CD4-positive, alpha-beta T cell (primary cell): ENCODE results near the gene ARID4B. TPM values are rescaled to one million over a fixed set of nuclear protein-coding genes. Genes with fewer than 3 reads are reported as not detected.

ENCODE experiments used
- ATAC-seq: fragments of 200-7000 bp; cut with Tn5 transposase; one replicate; pipeline ENCODE4 v1.10.0; 2022; ENCODE audit warnings: mild to moderate bottlenecking; ENCODE audit not compliant: poor library complexity
- CTCF ChIA-PET: fragments of 350-600 bp; sonication (Branson Sonifier 250); formaldehyde crosslinking; loops from one replicate; lab custom pipeline; 2021; ENCODE audit warnings: antibody characterized with exemption, inconsistent platforms; lab: Charles Lee
- POLR2A ChIA-PET: fragments of 350-600 bp; sonication (Branson Sonifier 250); formaldehyde crosslinking; loops from one replicate; lab custom pipeline; 2021; ENCODE audit warnings: antibody characterized with exemption, inconsistent platforms; lab: Charles Lee
- DNase-seq, 14 experiments: peaks; one replicate each; pipeline ENCODE4 v3.0.0-alpha.2; 2013 to 2020; ENCODE audit warnings: mixed read lengths in 2 of 14
- H3K27ac ChIP-seq, 2 donors: one replicate each; pipeline versions ENCODE4 v1.5.1 to v1.7.0; 2013; ENCODE audit warnings: low read length in 2 of 2, low read depth in 1 of 2, mild to moderate bottlenecking in 1 of 2
- H3K27me3 ChIP-seq, 2 experiments: 1 replicate in 1 of 2; 2 replicates in 1 of 2; pipeline versions ENCODE4 v1.6.1 to v1.7.0; 2013; ENCODE audit warnings: low read length in 2 of 2, control low read depth in 1 of 2, mild to moderate bottlenecking in 1 of 2, moderate library complexity in 1 of 2; ENCODE audit not compliant: insufficient read depth in 2 of 2, control insufficient read depth in 1 of 2
- H3K36me3 ChIP-seq: one replicate; pipeline ENCODE4 v1.6.1; 2013; ENCODE audit warnings: low read length, control low read depth; ENCODE audit not compliant: insufficient read depth
- H3K4me1 ChIP-seq: one replicate; pipeline ENCODE4 v1.6.1; 2013; ENCODE audit warnings: low read length, control low read depth; ENCODE audit not compliant: insufficient read depth
- H3K4me3 ChIP-seq: one replicate; pipeline ENCODE4 v1.5.1; 2013; ENCODE audit warnings: mild to moderate bottlenecking, low read length, moderate library complexity
- H3K9me3 ChIP-seq, 2 experiments: 1 replicate in 1 of 2; 2 replicates in 1 of 2; pipeline versions ENCODE4 v1.6.1 to v1.7.0; 2013; ENCODE audit warnings: low read length in 2 of 2, mild to moderate bottlenecking in 2 of 2, control low read depth in 1 of 2, moderate library complexity in 1 of 2; ENCODE audit not compliant: control insufficient read depth in 1 of 2, insufficient read depth in 1 of 2
- H3K27ac Mint-ChIP-seq: one replicate; pipeline ENCODE4 v1.8.0; 2020; ENCODE audit warnings: mixed read lengths
- H3K27me3 Mint-ChIP-seq: one replicate; pipeline ENCODE4 v1.8.0; 2021; ENCODE audit warnings: mixed read lengths
- H3K36me3 Mint-ChIP-seq: one replicate; pipeline ENCODE4 v1.8.0; 2021; ENCODE audit warnings: low read depth, mixed read lengths
- H3K4me1 Mint-ChIP-seq: one replicate; pipeline ENCODE4 v1.8.0; 2021; ENCODE audit warnings: low read depth, mixed read lengths
- H3K4me3 Mint-ChIP-seq: one replicate; pipeline ENCODE4 v1.8.0; 2020; ENCODE audit warnings: mild to moderate bottlenecking, mixed read lengths
- H3K9me3 Mint-ChIP-seq: one replicate; pipeline ENCODE4 v1.8.0; 2020; ENCODE audit warnings: mixed read lengths
- CTCF ChIP-seq: fragments of 200-600 bp; IDR thresholded peaks from one replicate; pipeline ENCODE4 v1.8.0; 2022; ENCODE audit warnings: antibody characterized with exemption, mild to moderate bottlenecking
- intact Hi-C, 2 experiments: fragments of 100-400 bp; cut with DNase I in 1 of 2; cut with micrococcal nuclease in 1 of 2; formaldehyde crosslinking; loops; one replicate each; pipeline versions ENCODE4 v1.15.1 to v1.9.0; 2023 to 2025; cut with DNase I, micrococcal nuclease
- total RNA-seq, 174 experiments: library from RNA in 2 of 174; stranded (reverse) in 2 of 174; gene quantifications; one replicate each; pipeline ENCODE4 v1.2.3 and lab custom pipeline; 2021 to 2026

Gene ARID4B
- total RNA-seq, 2 experiments from 2014 or later = 127 to 130 TPM

- no peak overlapping the region for H3K4me3 Mint-ChIP-seq
- Histone ChIP-seq H3K9me3 (no peaks in the 10 kb centered on the region), H3K27ac (peak overlapping the region; percentile 95 to 96), H3K4me1 (peaks cover 10% of the 10 kb centered on the region), H3K27me3 (no peaks in the 10 kb centered on the region), H3K36me3 (no peaks in the 10 kb centered on the region), H3K4me3 (peak overlapping the region; percentile 70)
- peaks cover 45% of the 10 kb centered on the region for H3K36me3 Mint-ChIP-seq
- no peak overlapping the region for H3K27ac Mint-ChIP-seq
- ChIA-PET CTCF (interaction anchor here (0.7 to 2.6 kb wide), 4 partner anchors 25 to 76 kb away, joined by 3 to 12 read pairs (median 3); no protein-coding TSS in a partner anchor), POLR2A (interaction anchor here (0.5 to 2.0 kb wide), 15 partner anchors 8 to 724 kb away, joined by 3 to 11 read pairs (median 3); partner anchors contain the start of genes B3GALNT2, RBM34 and TBCE)
- intact Hi-C loops = loop anchor here (1.0 to 10.0 kb wide), 10 partner anchors 19 to 955 kb away; partner anchors contain the start of genes B3GALNT2 (in 1 of the 2), COA6 (in 1 of the 2), RBM34 (in 1 of the 2) and TBCE (in 1 of the 2)
- ATAC-seq (peak; percentile 11), DNase-seq (peak; percentile 20 to 84 (median 48))
- no peaks in the 10 kb centered on the region for H3K9me3 Mint-ChIP-seq
- peaks cover 31% of the 10 kb centered on the region for H3K4me1 Mint-ChIP-seq
- no peaks in the 10 kb centered on the region for H3K27me3 Mint-ChIP-seq
- TF ChIP-seq CTCF = peak; percentile 18
These were observed 1.3 kb upstream of the ARID4B start for GRCh38 chr1:235329139-235329902.

- H3K4me1 ChIP-seq = peaks cover 17% of the 10 kb centered on the region
- Mint-ChIP-seq H3K4me3 (no peak within 1 kb of the TSS), H3K27me3 (no peaks in the 10 kb centered on the region)
These were observed 526 bp upstream of the ARID4B start, which contains the start of gene GGPS1 for GRCh38 chr1:235328271-235329138. TSS of gene GGPS1 (plus strand) at chr1:235328570. CDS start at chr1:235335265, 6,695 bp downstream.

More at GRCh38 chr1:235328271-235329138, 526 bp upstream of the ARID4B start, which contains the start of gene GGPS1:
- Histone ChIP-seq H3K27ac (peak within 1 kb of the TSS; percentile 96 to 98), H3K36me3 (no peaks in the 10 kb centered on the region), H3K4me3 (peak within 1 kb of the TSS; percentile 97), H3K9me3 (no peaks in the 10 kb centered on the region), H3K27me3 (no peaks in the 10 kb centered on the region)
- Mint-ChIP-seq H3K36me3 (peaks cover 37% of the 10 kb centered on the region), H3K9me3 (no peaks in the 10 kb centered on the region), H3K4me1 (peaks cover 23% of the 10 kb centered on the region), H3K27ac (no peak within 1 kb of the TSS)
- ATAC-seq (peak; percentile 78), DNase-seq (peak; percentile 96 to 100 (median 99))
- peak; percentile 34 for TF ChIP-seq CTCF
- intact Hi-C loops = loop anchor here (1.0 to 10.0 kb wide), 10 partner anchors 18 to 954 kb away; partner anchors contain the start of genes B3GALNT2 (in 1 of the 2), COA6 (in 1 of the 2), RBM34 (in 1 of the 2) and TBCE (in 1 of the 2)
- ChIA-PET POLR2A (interaction anchor here (0.5 to 2.0 kb wide), 20 partner anchors 8 to 723 kb away, joined by 3 to 11 read pairs (median 3); partner anchors contain the start of genes B3GALNT2, RBM34, TBCE and TOMM20), CTCF (interaction anchor here (1.1 to 1.5 kb wide), 4 partner anchors 9 to 75 kb away, joined by 3 to 4 read pairs (median 3); no protein-coding TSS in a partner anchor)
